Activated effector memory CD4-positive, alpha-beta T cell treated with anti-CD3 and anti-CD28 coated beads, Interleukin-2, amount 50 U/mL, for 16 hours (primary cell): ENCODE results near the gene CNNM3.

Experiments used
- DNase-seq: peaks from one replicate; pipeline ENCODE4 v3.0.0-alpha.2; 2020

CNNM3 gene

GRCh38 chr2:96819128-96819875 lies 3.2 kb downstream of the CNNM3 start:
- no peak for DNase-seq

GRCh38 chr2:96819876-96820511 lies 3.9 kb downstream of the CNNM3 start:
- no peak for DNase-seq

- no peak for DNase-seq
Observed at GRCh38 chr2:96821113-96821675, 5.1 kb downstream of the CNNM3 start.

GRCh38 chr2:96822786-96823185 lies 6.7 kb downstream of the CNNM3 start:
- no peak for DNase-seq

- no peak for DNase-seq
Observed at GRCh38 chr2:96823198-96823597, 7.1 kb downstream of the CNNM3 start.

GRCh38 chr2:96824079-96824870 lies 8.2 kb downstream of the CNNM3 start:
- no peak for DNase-seq

- no peak for DNase-seq
Observed at GRCh38 chr2:96825057-96825456, 9.0 kb downstream of the CNNM3 start.

- DNase-seq, result no peak
Observed at GRCh38 chr2:96826546-96827278, 10.6 kb downstream of the CNNM3 start.

- DNase-seq, result no peak
Observed at GRCh38 chr2:96828436-96828835, 12.4 kb downstream of the CNNM3 start.

GRCh38 chr2:96828874-96829273 lies 12.8 kb downstream of the CNNM3 start:
- DNase-seq, result no peak

GRCh38 chr2:96830044-96830562 lies 14.0 kb downstream of the CNNM3 start:
- no peak for DNase-seq

GRCh38 chr2:96831679-96832078 lies 15.6 kb downstream of the CNNM3 start:
- DNase-seq, result no peak

GRCh38 chr2:96832408-96832753 lies 16.3 kb downstream of the CNNM3 start:
- no peak for DNase-seq

GRCh38 chr2:96832754-96833507 lies 16.9 kb downstream of the CNNM3 start:
- no peak for DNase-seq

- no peak for DNase-seq
Observed at GRCh38 chr2:96835830-96836229, 19.8 kb downstream of the CNNM3 start.

GRCh38 chr2:96837575-96837974 lies 21.5 kb downstream of the CNNM3 start:
- no peak for DNase-seq

- no peak for DNase-seq
Observed at GRCh38 chr2:96838345-96839292, 22.6 kb downstream of the CNNM3 start.

GRCh38 chr2:96839293-96839874 lies 23.3 kb downstream of the CNNM3 start:
- peak; percentile 93 for DNase-seq

GRCh38 chr2:96839875-96840850 lies 24.1 kb downstream of the CNNM3 start:
- DNase-seq, result no peak
